Neural progenitor cell (in vitro differentiated cells): ENCODE data around the gene MACROH2A1. TPM values are rescaled to one million over a fixed set of nuclear protein-coding genes. Genes with fewer than 3 reads are reported as not detected.
"Not testable (repeated sequence)": the region's sequence is repeated elsewhere in the genome, so short reads cannot be mapped to it uniquely, and the experiment has no call there.

ENCODE experiments used
- DNase-seq: peaks from one replicate; pipeline ENCODE4 v3.0.0-alpha.2; 2016; ENCODE audit warnings: low spot score
- H2AFZ ChIP-seq: fragments of 200-600 bp; sonication (generic); replicated peaks from 2 replicates; pipeline ENCODE4 v1.6.1; 2016; ENCODE audit warnings: antibody characterized with exemption
- H3F3A ChIP-seq: fragments of 200-600 bp; sonication (generic); 2 replicates; pipeline ENCODE4 v1.6.1; 2016; ENCODE audit warnings: antibody characterized with exemption, low read depth
- H3K27ac ChIP-seq: fragments of 200-600 bp; sonication (generic); 2 replicates; pipeline ENCODE4 v1.5.1; 2016; ENCODE audit warnings: mild to moderate bottlenecking
- H3K27me3 ChIP-seq: fragments of 200-600 bp; sonication (generic); 2 replicates; pipeline ENCODE4 v1.6.1; 2016; ENCODE audit warnings: mild to moderate bottlenecking, moderate library complexity
- H3K36me3 ChIP-seq: fragments of 200-600 bp; sonication (generic); 2 replicates; pipeline ENCODE4 v1.5.1; 2016
- H3K4me1 ChIP-seq: fragments of 200-600 bp; sonication (generic); 2 replicates; pipeline ENCODE4 v1.6.1; 2016; ENCODE audit warnings: mixed run types
- H3K4me2 ChIP-seq: fragments of 200-600 bp; sonication (generic); 2 replicates; pipeline ENCODE4 v1.6.1; 2016
- H3K4me3 ChIP-seq: fragments of 200-600 bp; sonication (generic); 2 replicates; pipeline ENCODE4 v1.5.1; 2016
- H3K79me2 ChIP-seq: fragments of 200-600 bp; sonication (generic); 2 replicates; pipeline ENCODE4 v1.6.1; 2016; ENCODE audit warnings: low read depth
- H3K9ac ChIP-seq: fragments of 200-600 bp; sonication (generic); 2 replicates; pipeline ENCODE4 v1.6.1; 2016
- H3K9me3 ChIP-seq: fragments of 200-600 bp; sonication (generic); 2 replicates; pipeline ENCODE4 v1.5.1; 2016; ENCODE audit warnings: low read depth
- H4K20me1 ChIP-seq: fragments of 200-600 bp; sonication (generic); 2 replicates; pipeline ENCODE4 v1.6.1; 2016; ENCODE audit warnings: low read depth
- H3K27ac Mint-ChIP-seq: 3 replicates; pipeline ENCODE4 v1.8.0; 2021; ENCODE audit warnings: mixed read lengths
- H3K27me3 Mint-ChIP-seq: 2 replicates; pipeline ENCODE4 v1.8.0; 2022; ENCODE audit warnings: low read depth, mild to moderate bottlenecking, inconsistent platforms, moderate library complexity, mixed read lengths; ENCODE audit not compliant: insufficient read depth
- H3K36me3 Mint-ChIP-seq: 3 replicates; pipeline ENCODE4 v1.8.0; 2021; ENCODE audit warnings: mixed read lengths
- H3K4me1 Mint-ChIP-seq: 3 replicates; pipeline ENCODE4 v1.8.0; 2021; ENCODE audit warnings: mixed read lengths
- H3K4me3 Mint-ChIP-seq: 3 replicates; pipeline ENCODE4 v1.8.0; 2021; ENCODE audit warnings: mild to moderate bottlenecking, moderate library complexity, mixed read lengths
- H3K9me3 Mint-ChIP-seq: 3 replicates; pipeline ENCODE4 v1.8.0; 2020; ENCODE audit warnings: mixed read lengths
- EZH2 ChIP-seq: fragments of 200-600 bp; sonication (generic); IDR thresholded peaks from 2 replicates; pipeline ENCODE4 v1.6.1; 2017; ENCODE audit warnings: antibody characterized with exemption, mild to moderate bottlenecking, moderate library complexity
- EZH2phosphoT487 ChIP-seq: fragments of 200-600 bp; sonication (generic); IDR thresholded peaks from 2 replicates; pipeline ENCODE4 v1.6.1; 2017; ENCODE audit warnings: antibody characterized with exemption
- total RNA-seq: library from RNA; depleted of rRNA; stranded (reverse); fragments of >200 nt; gene quantifications from 2 replicates; pipeline ENCODE4 v1.2.3, GENCODE V29; 2015; ENCODE audit warnings: low replicate concordance
- TF ChIP-seq, protein P1 (sequence below): fragments of 200-600 bp; sonication (generic); IDR thresholded peaks from 2 replicates; pipeline ENCODE4 v1.5.1; 2017; ENCODE audit warnings: antibody characterized with exemption, mild to moderate bottlenecking

Gene MACROH2A1
- total RNA-seq, 1 donor from 2014 or later: 179 TPM

DNA sequence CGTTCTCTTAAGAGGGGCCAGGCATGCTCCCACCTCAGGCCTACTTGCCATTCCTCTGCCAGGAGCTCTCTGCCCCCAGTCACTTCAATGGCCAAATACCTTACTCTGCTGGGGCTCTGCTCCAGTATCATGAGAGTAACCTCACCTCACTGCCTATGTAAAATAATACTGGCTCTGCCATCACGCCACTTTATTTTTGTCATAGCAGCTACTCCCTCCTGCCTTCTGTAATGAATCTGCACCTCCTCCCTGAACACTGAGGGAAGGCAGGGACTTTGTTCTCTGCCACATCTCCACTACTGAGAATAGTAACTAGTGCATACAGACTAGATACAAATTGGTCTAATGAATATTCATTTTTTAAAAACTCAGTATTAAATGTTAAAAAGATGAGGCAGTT lies 33.8 kb downstream of the MACROH2A1 start:
- Histone ChIP-seq H3F3A (no peaks in the 10 kb centered on the region), H3K27me3 (no peaks in the 10 kb centered on the region), H2AFZ (no peak overlapping the region), H3K36me3 (no peaks in the 10 kb centered on the region), H3K4me1 (no peaks in the 10 kb centered on the region), H3K79me2 (no peaks in the 10 kb centered on the region), H3K9ac (no peak overlapping the region), H3K4me2 (no peak overlapping the region), H4K20me1 (peaks cover 5% of the 10 kb centered on the region), H3K4me3 (no peak overlapping the region), H3K9me3 (no peaks in the 10 kb centered on the region), H3K27ac (no peak overlapping the region)
- H3K36me3 Mint-ChIP-seq: peaks cover 35% of the 10 kb centered on the region
- H3K27me3 Mint-ChIP-seq: peaks cover 2% of the 10 kb centered on the region
- H3K4me1 Mint-ChIP-seq: no peaks in the 10 kb centered on the region
- no peak for DNase-seq
- no peak for TF ChIP-seq EZH2phosphoT487
- TF ChIP-seq, protein P1, sequence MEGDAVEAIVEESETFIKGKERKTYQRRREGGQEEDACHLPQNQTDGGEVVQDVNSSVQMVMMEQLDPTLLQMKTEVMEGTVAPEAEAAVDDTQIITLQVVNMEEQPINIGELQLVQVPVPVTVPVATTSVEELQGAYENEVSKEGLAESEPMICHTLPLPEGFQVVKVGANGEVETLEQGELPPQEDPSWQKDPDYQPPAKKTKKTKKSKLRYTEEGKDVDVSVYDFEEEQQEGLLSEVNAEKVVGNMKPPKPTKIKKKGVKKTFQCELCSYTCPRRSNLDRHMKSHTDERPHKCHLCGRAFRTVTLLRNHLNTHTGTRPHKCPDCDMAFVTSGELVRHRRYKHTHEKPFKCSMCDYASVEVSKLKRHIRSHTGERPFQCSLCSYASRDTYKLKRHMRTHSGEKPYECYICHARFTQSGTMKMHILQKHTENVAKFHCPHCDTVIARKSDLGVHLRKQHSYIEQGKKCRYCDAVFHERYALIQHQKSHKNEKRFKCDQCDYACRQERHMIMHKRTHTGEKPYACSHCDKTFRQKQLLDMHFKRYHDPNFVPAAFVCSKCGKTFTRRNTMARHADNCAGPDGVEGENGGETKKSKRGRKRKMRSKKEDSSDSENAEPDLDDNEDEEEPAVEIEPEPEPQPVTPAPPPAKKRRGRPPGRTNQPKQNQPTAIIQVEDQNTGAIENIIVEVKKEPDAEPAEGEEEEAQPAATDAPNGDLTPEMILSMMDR: no peak
- TF ChIP-seq EZH2: no peak
- no peak overlapping the region for H3K27ac Mint-ChIP-seq
- H3K4me3 Mint-ChIP-seq: no peak overlapping the region
- H3K9me3 Mint-ChIP-seq: no peaks in the 10 kb centered on the region

DNA sequence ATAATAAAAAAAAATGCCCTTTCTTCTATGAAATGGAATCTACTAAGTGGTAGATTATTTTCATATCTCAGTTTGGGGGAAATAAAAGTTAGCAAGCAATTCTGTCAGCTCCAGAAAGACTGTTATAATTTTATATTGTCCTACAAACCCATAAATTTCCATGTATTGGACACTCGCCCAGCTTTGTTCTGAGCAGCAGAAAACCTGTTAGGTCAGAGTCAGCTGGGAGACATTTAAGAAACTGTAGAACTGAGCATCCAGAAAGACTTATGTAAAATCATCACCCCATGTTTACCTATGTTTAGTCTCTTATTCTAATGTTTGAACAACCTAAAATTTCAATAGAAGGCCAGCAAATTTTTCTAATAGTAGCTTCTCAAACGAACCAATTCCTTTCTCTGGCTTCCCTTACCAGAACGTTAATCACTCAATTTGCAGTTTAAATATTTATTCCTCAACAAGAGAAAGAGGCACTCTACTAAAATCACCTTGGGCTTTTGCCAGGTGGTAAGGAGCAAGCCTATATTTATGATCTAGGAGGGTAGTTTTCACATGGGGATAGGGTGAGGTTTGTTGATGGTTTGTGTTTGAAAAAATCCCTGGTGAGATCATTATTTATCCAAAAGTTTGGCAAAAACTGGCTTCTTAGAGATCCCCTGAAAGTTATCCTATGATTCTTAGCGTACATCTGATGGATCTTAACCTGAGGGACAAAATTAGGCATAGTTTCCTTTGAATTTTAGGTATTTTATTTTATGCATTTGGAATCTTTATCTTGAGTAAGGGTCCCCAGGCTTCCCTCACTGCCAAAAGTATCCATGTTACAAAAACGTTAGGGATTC lies 34.4 kb downstream of the MACROH2A1 start:
- no peak overlapping the region for H3K4me2 ChIP-seq
- H3K4me3 Mint-ChIP-seq: no peak overlapping the region
- no peaks in the 10 kb centered on the region for H3K27me3 ChIP-seq
- H3K27me3 Mint-ChIP-seq: peaks cover 2% of the 10 kb centered on the region
- TF ChIP-seq EZH2: no peak
- TF ChIP-seq, protein P1: no peak
- TF ChIP-seq EZH2phosphoT487: no peak
- no peak overlapping the region for H3K4me3 ChIP-seq
- no peaks in the 10 kb centered on the region for H3K4me1 Mint-ChIP-seq
- H3K27ac Mint-ChIP-seq: no peak overlapping the region
- no peaks in the 10 kb centered on the region for H3F3A ChIP-seq
- no peak overlapping the region for H3K9ac ChIP-seq
- peaks cover 33% of the 10 kb centered on the region for H3K36me3 Mint-ChIP-seq
- no peaks in the 10 kb centered on the region for H3K9me3 ChIP-seq
- no peaks in the 10 kb centered on the region for H3K79me2 ChIP-seq
- H3K27ac ChIP-seq: no peak overlapping the region
- no peaks in the 10 kb centered on the region for H3K36me3 ChIP-seq
- no peak overlapping the region for H2AFZ ChIP-seq
- no peaks in the 10 kb centered on the region for H3K9me3 Mint-ChIP-seq
- no peaks in the 10 kb centered on the region for H3K4me1 ChIP-seq
- no peak for DNase-seq
- peaks cover 5% of the 10 kb centered on the region for H4K20me1 ChIP-seq

DNA sequence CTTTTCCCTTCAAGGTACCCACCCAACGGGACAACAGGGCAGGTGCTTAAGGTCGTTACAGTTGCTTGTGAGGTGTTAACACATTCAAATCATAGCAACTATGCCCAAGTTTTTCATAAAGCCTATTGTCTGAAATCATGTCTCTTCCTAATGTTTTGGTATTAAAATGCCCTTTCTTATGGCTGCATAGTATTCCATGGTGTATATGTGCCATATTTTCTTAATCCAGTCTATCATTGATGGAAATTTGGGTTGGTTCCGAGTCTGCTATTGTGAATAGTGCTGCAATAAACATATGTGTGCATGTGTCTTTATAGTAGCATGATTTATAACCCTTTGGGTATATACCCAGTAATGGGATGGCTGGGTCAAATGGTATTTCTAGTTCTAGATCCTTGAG lies 35.7 kb downstream of the MACROH2A1 start:
- peaks cover 33% of the 10 kb centered on the region for H3K36me3 Mint-ChIP-seq
- H3K4me1 ChIP-seq, H3K4me1 Mint-ChIP-seq, H3K9me3 Mint-ChIP-seq, H3K9me3 ChIP-seq, H3K27ac Mint-ChIP-seq, H3K27ac ChIP-seq, H3K36me3 ChIP-seq, H3K79me2 ChIP-seq, H3K9ac ChIP-seq, H3F3A ChIP-seq, H3K27me3 ChIP-seq, H4K20me1 ChIP-seq, H3K4me2 ChIP-seq, H3K4me3 Mint-ChIP-seq, DNase-seq, H3K27me3 Mint-ChIP-seq, H3K4me3 ChIP-seq, H2AFZ ChIP-seq: not testable (repeated sequence)

DNA sequence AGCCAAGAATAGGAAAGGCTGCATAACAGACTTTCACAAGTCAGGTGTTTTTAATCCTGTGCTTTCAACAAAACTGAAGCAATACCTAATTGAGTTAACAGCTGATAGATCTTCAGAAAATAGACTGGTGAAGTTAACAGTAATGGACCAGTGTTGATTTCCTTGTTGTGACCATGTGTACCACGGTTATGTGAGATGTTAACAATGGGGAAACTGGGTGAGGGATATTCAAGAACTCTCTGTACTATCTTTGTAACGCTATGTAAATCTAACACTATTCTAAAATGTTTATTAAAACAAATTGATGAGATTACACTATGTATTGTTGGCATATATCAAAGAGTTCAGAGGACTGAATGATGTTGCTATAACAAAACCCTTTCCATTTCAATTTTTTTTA lies 36.9 kb downstream of the MACROH2A1 start:
- H3K9me3 Mint-ChIP-seq: no peaks in the 10 kb centered on the region
- Histone ChIP-seq H3K79me2 (no peaks in the 10 kb centered on the region), H3K36me3 (no peaks in the 10 kb centered on the region)

More for the DNA sequence above, 36.9 kb downstream of the MACROH2A1 start:
- Histone ChIP-seq H3K27ac (no peak overlapping the region), H3F3A (no peaks in the 10 kb centered on the region), H4K20me1 (no peaks in the 10 kb centered on the region), H3K9ac (no peak overlapping the region), H3K4me2 (no peak overlapping the region), H3K4me1 (no peaks in the 10 kb centered on the region), H2AFZ (no peak overlapping the region), H3K9me3 (no peaks in the 10 kb centered on the region), H3K27me3 (no peaks in the 10 kb centered on the region), H3K4me3 (no peak overlapping the region)
- Mint-ChIP-seq H3K4me1 (peaks cover 10% of the 10 kb centered on the region), H3K36me3 (peaks cover 26% of the 10 kb centered on the region), H3K4me3 (no peak overlapping the region), H3K27ac (no peak overlapping the region), H3K27me3 (peaks cover 2% of the 10 kb centered on the region)
- TF ChIP-seq, protein P1: no peak
- TF ChIP-seq EZH2 (no peak), EZH2phosphoT487 (no peak)
- no peak for DNase-seq
